ENCODE data around the gene TTC23L.

GRCh38 chr5:34804913-34805312 is 34.1 kb upstream of the TTC23L start:
- no peak for TF ChIP-seq CTCF (IDR thresholded peaks at IDR 0.05)
- TF ChIP-seq ZSCAN20 (CRISPR knock-in tag; IDR thresholded peaks at IDR 0.05), result no peak
